Epithelial cell of prostate (primary cell): ENCODE measurements around the gene MUC4.
"Not testable (repeated sequence)": the region's sequence is repeated elsewhere in the genome, so short reads cannot be mapped to it uniquely, and the experiment has no call there.

Experiments
- DNase-seq: peaks from one replicate; pipeline ENCODE4 v3.0.0-alpha.2; 2011; ENCODE audit warnings: low read depth, low spot score
- H3K27ac ChIP-seq: fragments of 450-650 bp; 2 replicates; pipeline ENCODE4 v1.5.1; 2017; ENCODE audit warnings: mild to moderate bottlenecking

MUC4 gene

GRCh38 chr3:195722139-195722995 lies 89.4 kb downstream of the MUC4 start:
- H3K27ac ChIP-seq, DNase-seq: not testable (repeated sequence)

- peak within 1 kb of the TSS; percentile 57 for H3K27ac ChIP-seq
- DNase-seq, result peak; percentile 66
Observed at GRCh38 chr3:195720831-195721506, 90.8 kb downstream of the MUC4 start, which contains the start of gene MUC20. MUC20 (plus strand) TSS chr3:195720978; CDS start chr3:195721008, 30 bp downstream.

- DNase-seq, result peak; percentile 75
- peak overlapping the region; percentile 57 for H3K27ac ChIP-seq
Observed at GRCh38 chr3:195719514-195720254, 92.0 kb downstream of the MUC4 start.

GRCh38 chr3:195718477-195718984 lies 93.2 kb downstream of the MUC4 start:
- no peak for DNase-seq
- H3K27ac ChIP-seq, result no peak overlapping the region

GRCh38 chr3:195717852-195718476 lies 93.8 kb downstream of the MUC4 start:
- H3K27ac ChIP-seq, result no peak overlapping the region
- DNase-seq, result no peak

- DNase-seq, result no peak
- peak overlapping the region; percentile 81 for H3K27ac ChIP-seq
Observed at GRCh38 chr3:195717416-195717815, 94.3 kb downstream of the MUC4 start.

- H3K27ac ChIP-seq, result peak overlapping the region; percentile 81
- DNase-seq, result peak; percentile 85
Observed at GRCh38 chr3:195715583-195716266, 96.0 kb downstream of the MUC4 start.

GRCh38 chr3:195715134-195715533 lies 96.6 kb downstream of the MUC4 start:
- no peak overlapping the region for H3K27ac ChIP-seq
- DNase-seq, result no peak

GRCh38 chr3:195714380-195715011 lies 97.2 kb downstream of the MUC4 start:
- no peak overlapping the region for H3K27ac ChIP-seq
- no peak for DNase-seq

- DNase-seq, H3K27ac ChIP-seq: not testable (repeated sequence)
Observed at GRCh38 chr3:195713150-195713549, 98.6 kb downstream of the MUC4 start.

- H3K27ac ChIP-seq, DNase-seq: not testable (repeated sequence)
Observed at GRCh38 chr3:195712535-195712910, 99.2 kb downstream of the MUC4 start.

GRCh38 chr3:195711813-195712534 lies 99.8 kb downstream of the MUC4 start:
- DNase-seq, result no peak
- no peak overlapping the region for H3K27ac ChIP-seq

- not testable (repeated sequence) for H3K27ac ChIP-seq, DNase-seq
Observed at GRCh38 chr3:195711091-195711812, 100.5 kb downstream of the MUC4 start.

- H3K27ac ChIP-seq, DNase-seq: not testable (repeated sequence)
Observed at GRCh38 chr3:195710126-195710905, 101.4 kb downstream of the MUC4 start.

GRCh38 chr3:195709676-195710085 lies 102.0 kb downstream of the MUC4 start:
- no peak overlapping the region for H3K27ac ChIP-seq
- DNase-seq, result no peak

- DNase-seq, result no peak
- H3K27ac ChIP-seq, result no peak overlapping the region
Observed at GRCh38 chr3:195708626-195709481, 102.9 kb downstream of the MUC4 start.
